Esophagus muscularis mucosa (tissue), 4 donors: ENCODE results near the gene MPP2. TPM values are rescaled to one million over a fixed set of nuclear protein-coding genes. Genes with fewer than 3 reads are reported as not detected.

Source experiments
- DNase-seq: peaks from one replicate; pipeline ENCODE4 v3.0.0-alpha.2; 2017; ENCODE audit errors: extremely low spot score
- H3K27ac ChIP-seq, 4 donors: fragments of 200-600 bp; sonication (generic); replicated peaks in 1 of 4; 1 replicate in 3 of 4; 2 replicates in 1 of 4; pipeline ENCODE4 v1.5.1; 2016 to 2019; ENCODE audit warnings: mild to moderate bottlenecking in 1 of 4
- H3K27me3 ChIP-seq, 4 donors: fragments of 200-600 bp; sonication (generic); one replicate each; pipeline versions ENCODE4 v1.5.1 to v1.6.0; 2016 to 2019
- H3K36me3 ChIP-seq, 4 donors: fragments of 200-600 bp; sonication (generic); one replicate each; pipeline ENCODE4 v1.5.1; 2016 to 2019
- H3K4me1 ChIP-seq, 4 donors: fragments of 200-600 bp; sonication (generic); one replicate each; pipeline ENCODE4 v1.5.1; 2016 to 2019
- H3K4me3 ChIP-seq, 4 donors: fragments of 200-600 bp; sonication (generic); 1 replicate in 2 of 4; 2 replicates in 2 of 4; pipeline ENCODE4 v1.5.1; 2016 to 2019; ENCODE audit warnings: mild to moderate bottlenecking in 4 of 4, moderate library complexity in 1 of 4
- H3K9me3 ChIP-seq, 4 donors: fragments of 200-600 bp; sonication (generic); 1 replicate in 3 of 4; 2 replicates in 1 of 4; pipeline ENCODE4 v1.5.1; 2016 to 2019
- CTCF ChIP-seq, 3 experiments: fragments of 200-600 bp in 2 of 3; fragments of 450-650 bp in 1 of 3; sonication (generic) in 2 of 3; IDR thresholded peaks; one replicate each; pipeline ENCODE4 v1.5.1; 2017 to 2019; ENCODE audit warnings: antibody characterized with exemption in 3 of 3, mild to moderate bottlenecking in 2 of 3, moderate library complexity in 1 of 3
- EP300 ChIP-seq: sonication (generic); formaldehyde crosslinking; IDR thresholded peaks from one replicate; pipeline ENCODE4 v1.6.1; 2017; ENCODE audit warnings: antibody characterized with exemption
- POLR2A ChIP-seq: fragments of 450-650 bp; IDR thresholded peaks from one replicate; pipeline ENCODE4 v1.6.1; 2017; ENCODE audit warnings: antibody characterized with exemption, moderate library complexity, mild to moderate bottlenecking, low read depth
- POLR2AphosphoS5 ChIP-seq, 2 donors: sonication (generic); formaldehyde crosslinking; IDR thresholded peaks; one replicate each; pipeline ENCODE4 v1.6.1; 2017; ENCODE audit warnings: antibody characterized with exemption in 2 of 2
- WGBS: methylation state at CpG from one replicate; pipeline ENCODE4 v1.1.5; 2018; 5-methylcytosine and 5-hydroxymethylcytosine counted together
- intact Hi-C: fragments of 100-400 bp; cut with DNase I; formaldehyde crosslinking; loops from one replicate; pipeline ENCODE4 v1.15.1; 2023
- total RNA-seq, 4 donors: library from RNA; depleted of rRNA; stranded (reverse); fragments of >200 nt; gene quantifications; one replicate each; pipeline versions ENCODE4 v1.1.0 to v1.2.1, GENCODE V29; 2016

The MPP2 gene
- total RNA-seq, 4 donors from 2014 or later, result 13.3 to 15.9 (median 15.6) TPM

- H3K27ac ChIP-seq, result peak overlapping the region; percentile 7 to 70 (median 26)
- H3K4me1 ChIP-seq, result peaks cover 20 to 38% (median 30%) of the 10 kb centered on the region in 4 donors
- H3K4me3 ChIP-seq, result no peak overlapping the region
- DNase-seq, result no peak
- peaks cover 0 to 23% (median 0%) of the 10 kb centered on the region in 4 donors for H3K27me3 ChIP-seq
- no peaks in the 10 kb centered on the region for H3K9me3 ChIP-seq
- 81% methylated on average over 7 of the region's 12 CpGs for WGBS
- TF ChIP-seq EP300 (no peak), CTCF (IDR thresholded peaks at IDR 0.05) (no peak)
- H3K36me3 ChIP-seq, result peaks cover 0 to 4% (median 0%) of the 10 kb centered on the region in 4 donors
- intact Hi-C loops, result no loop called here
These were observed 47.1 kb downstream of the MPP2 start for GRCh38 chr17:43860077-43860725.

DNA sequence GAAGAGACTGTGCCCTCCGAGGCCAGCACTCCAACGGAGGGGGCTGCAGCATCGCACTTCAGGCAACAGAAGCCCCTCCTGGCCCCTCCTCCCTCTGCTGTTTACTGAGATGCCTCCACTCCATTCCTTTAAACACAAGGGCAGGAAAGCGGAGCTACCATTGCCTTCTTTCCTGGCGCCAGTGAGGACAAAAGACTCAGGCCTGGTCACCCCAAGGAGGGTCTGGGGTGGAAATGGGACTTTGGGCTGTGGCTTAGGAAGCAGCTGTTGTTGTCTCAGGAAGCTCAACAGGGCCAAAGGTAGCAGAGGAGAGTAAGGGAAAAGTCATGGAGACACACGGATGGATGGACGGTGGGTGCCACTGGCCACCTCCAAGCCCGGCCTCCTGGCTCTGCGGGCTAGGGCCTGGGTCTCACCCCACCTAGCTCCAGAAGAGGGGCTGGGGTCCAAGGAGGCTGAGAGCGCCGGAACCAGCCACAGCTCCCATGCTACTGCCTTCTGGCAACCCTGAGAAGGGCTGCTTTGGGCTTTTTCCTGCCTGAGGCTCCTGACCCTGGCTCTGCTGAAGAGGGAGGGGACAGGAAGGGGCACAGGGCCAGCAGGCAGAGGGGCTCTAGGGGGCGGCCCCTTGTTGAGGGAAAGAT lies 49.3 kb downstream of the MPP2 start:
- H3K4me1 ChIP-seq, result peaks cover 20 to 38% (median 30%) of the 10 kb centered on the region in 4 donors
- H3K9me3 ChIP-seq, result no peaks in the 10 kb centered on the region
- H3K4me3 ChIP-seq, result no peak overlapping the region
- intact Hi-C loops, result no loop called here
- peaks cover 0 to 37% (median 0%) of the 10 kb centered on the region in 4 donors for H3K27me3 ChIP-seq
- peaks cover 0 to 7% (median 0%) of the 10 kb centered on the region in 4 donors for H3K36me3 ChIP-seq
- DNase-seq, result no peak
- no peak overlapping the region for H3K27ac ChIP-seq
- WGBS, result 60% methylated on average over 8 of the region's 12 CpGs
- TF ChIP-seq CTCF (IDR thresholded peaks at IDR 0.05) (no peak), EP300 (no peak), POLR2AphosphoS5 (IDR thresholded peaks at IDR 0.05) (no peak), POLR2A (no peak)

- Histone ChIP-seq H3K36me3 (peaks cover 0 to 7% (median 0%) of the 10 kb centered on the region in 4 donors), H3K4me3 (no peak overlapping the region), H3K27ac (no peak overlapping the region), H3K9me3 (no peaks in the 10 kb centered on the region), H3K4me1 (peaks cover 20 to 38% (median 30%) of the 10 kb centered on the region in 4 donors), H3K27me3 (peaks cover 0 to 47% (median 0%) of the 10 kb centered on the region in 4 donors)
- intact Hi-C loops, result no loop called here
- WGBS, result 93% methylated on average over 2 of the region's 5 CpGs
- TF ChIP-seq CTCF (IDR thresholded peaks at IDR 0.05), result no peak
- no peak for TF ChIP-seq POLR2A
- TF ChIP-seq EP300, result no peak
- TF ChIP-seq POLR2AphosphoS5 (IDR thresholded peaks at IDR 0.05), result no peak
- DNase-seq, result no peak
These were observed 50.2 kb downstream of the MPP2 start for GRCh38 chr17:43857141-43857540.

DNA sequence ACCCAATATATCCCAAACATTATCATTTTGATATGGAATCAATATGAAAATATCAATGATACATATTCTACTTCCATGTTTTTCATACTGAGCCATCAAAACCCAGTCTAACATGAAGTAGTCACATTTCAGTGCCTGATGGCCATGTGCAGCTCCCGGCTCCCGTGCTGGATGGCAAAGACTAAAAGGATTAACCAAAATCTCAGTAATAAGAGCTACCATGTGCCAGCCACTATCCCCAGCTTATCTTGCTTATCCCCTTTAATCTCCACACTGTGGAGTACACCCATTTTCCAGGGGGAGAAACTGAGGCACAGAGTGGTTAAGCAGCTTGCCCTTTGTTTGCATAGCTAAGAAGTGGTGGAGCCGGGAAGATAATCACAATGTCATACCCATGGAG lies 51.2 kb downstream of the MPP2 start:
- no peak for DNase-seq
- Histone ChIP-seq H3K36me3 (peaks cover 0 to 7% (median 0%) of the 10 kb centered on the region in 4 donors), H3K27ac (no peak overlapping the region), H3K4me3 (no peak overlapping the region), H3K9me3 (no peaks in the 10 kb centered on the region), H3K4me1 (peaks cover 11 to 29% (median 20%) of the 10 kb centered on the region in 4 donors), H3K27me3 (peaks cover 0 to 51% (median 0%) of the 10 kb centered on the region in 4 donors)
- WGBS, result 86% methylated on average over 3 of the region's 3 CpGs
- no peak for TF ChIP-seq POLR2AphosphoS5 (IDR thresholded peaks at IDR 0.05)
- no peak for TF ChIP-seq POLR2A
- no peak for TF ChIP-seq EP300
- no peak for TF ChIP-seq CTCF (IDR thresholded peaks at IDR 0.05)
- intact Hi-C loops, result no loop called here
